ENCODE measurements around the gene FNDC11.
A peak's percentile ranks its signal among the peaks of the same experiment; 100 is the strongest.
"Not testable (repeated sequence)": the region's sequence is repeated elsewhere in the genome, so short reads cannot be mapped to it uniquely, and the experiment has no call there.

FNDC11 gene

DNA sequence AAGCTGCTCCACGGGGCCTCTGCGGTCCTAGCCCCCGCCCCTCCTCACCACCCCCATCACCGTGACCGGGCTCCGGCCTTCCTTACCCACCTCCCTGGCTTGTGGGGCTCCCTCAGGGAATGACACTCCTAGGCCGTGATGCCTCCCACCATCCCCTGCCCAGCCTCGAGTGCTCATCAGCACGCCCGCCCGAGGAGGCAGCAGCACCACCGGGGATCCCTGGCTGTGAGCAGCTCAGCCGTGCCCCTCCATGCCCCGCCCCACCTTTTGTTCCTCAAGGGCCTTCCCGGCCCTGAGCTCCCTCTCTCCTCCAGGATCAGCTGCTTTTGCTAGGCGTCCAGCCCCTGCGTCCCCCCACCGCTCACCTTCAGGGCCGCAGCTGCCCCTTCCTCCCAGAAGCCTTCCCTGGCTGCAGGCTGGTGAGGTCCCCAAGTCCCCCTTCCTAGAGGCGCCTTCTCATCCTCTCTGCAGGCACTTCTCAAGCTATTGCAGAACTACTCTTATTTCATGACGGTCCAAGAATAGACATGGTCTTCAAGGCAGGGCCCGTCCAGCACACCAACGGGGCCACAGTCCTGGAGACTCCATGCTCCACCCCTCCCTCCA is 3.0 kb downstream of the FNDC11 start:
- no peak for DNase-seq

DNA sequence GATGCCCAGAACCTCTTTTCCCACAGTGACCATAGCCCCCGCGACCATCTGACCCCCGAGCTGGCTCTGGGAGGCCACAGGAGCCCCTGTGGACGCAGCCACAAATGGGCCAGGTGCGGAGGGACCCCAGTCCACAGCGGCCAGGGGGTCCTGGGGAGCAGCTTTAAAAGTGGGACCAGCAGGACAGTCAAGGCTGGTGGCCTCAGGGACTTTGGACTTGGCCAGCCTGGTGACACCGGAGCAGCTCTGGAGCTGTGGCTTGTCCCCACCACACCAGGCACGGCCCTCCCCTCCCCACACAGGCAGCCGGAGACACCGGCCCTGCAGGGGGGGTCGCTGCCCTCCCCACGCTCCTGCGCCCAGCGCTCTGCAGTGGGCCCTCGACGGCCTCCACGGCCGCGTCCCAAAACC is 3.5 kb downstream of the FNDC11 start:
- no peak for DNase-seq

DNA sequence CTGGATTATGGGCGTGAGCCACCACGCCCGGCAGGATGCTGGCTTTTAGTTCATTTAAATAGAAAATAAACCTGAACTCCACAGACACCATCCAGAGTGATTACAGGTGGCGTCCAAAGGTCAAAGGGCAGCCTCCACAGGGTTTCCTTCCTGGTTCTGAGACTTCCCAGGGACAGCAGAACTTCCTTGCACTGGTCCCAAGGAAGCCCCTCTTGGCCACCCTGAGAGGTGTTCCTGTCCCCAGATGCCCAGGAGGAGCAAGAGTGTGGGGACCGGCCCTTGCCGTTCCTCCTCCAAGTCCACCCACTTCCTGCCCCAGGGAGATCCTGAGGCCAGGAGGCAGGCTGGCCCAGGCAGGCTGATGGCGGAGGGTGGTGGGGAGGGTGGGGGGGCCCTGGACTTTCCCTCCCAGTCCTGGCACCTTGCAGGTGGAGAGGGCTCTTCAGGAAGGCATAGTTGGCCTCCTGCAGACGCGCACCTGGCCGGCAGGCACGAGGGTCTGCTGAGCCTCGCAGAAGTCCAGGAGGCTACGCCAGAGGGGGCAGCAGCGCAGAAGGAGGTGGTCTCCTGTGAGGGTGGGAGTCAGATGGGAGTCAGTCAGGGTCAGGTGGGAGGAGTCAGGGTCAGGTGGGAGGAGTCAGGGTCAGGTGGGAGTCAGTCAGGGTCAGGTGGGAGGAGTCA is 5.0 kb downstream of the FNDC11 start:
- DNase-seq, result no peak

DNA sequence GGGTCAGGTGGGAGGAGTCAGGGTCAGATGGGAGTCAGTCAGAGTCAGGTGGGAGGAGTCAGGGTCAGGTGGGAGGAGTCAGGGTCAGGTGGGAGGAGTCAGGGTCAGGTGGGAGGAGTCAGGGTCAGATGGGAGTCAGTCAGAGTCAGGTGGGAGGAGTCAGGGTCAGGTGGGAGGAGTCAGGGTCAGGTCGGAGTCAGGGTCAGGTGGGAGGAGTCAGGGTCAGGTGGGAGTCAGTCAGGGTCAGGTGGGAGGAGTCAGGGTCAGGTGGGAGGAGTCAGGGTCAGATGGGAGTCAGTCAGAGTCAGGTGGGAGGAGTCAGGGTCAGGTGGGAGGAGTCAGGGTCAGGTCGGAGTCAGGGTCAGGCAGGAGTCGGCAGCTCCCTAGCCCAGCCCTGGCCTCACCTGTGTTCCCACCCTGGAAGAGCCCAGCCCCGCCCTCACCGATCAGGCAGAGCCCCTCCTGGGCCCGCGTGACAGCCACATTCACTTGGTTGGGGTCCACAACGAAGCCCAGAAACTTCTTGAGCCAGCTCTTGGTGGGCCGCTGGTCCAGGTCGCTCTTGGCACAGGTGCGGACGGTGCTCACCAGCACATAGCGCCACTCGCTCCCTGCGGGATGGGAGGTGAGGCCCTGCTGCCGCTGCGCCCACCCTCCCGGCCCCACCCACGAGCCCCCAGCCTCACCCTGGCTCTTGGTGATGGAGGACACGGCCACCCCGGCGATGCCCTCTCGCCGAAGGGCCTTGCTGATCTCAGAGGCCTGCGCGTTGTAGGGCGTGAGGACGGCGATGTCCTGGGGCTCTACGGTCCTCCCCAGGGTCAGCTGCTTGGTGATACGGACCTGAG is 5.8 kb downstream of the FNDC11 start:
- not testable (repeated sequence) for DNase-seq

DNA sequence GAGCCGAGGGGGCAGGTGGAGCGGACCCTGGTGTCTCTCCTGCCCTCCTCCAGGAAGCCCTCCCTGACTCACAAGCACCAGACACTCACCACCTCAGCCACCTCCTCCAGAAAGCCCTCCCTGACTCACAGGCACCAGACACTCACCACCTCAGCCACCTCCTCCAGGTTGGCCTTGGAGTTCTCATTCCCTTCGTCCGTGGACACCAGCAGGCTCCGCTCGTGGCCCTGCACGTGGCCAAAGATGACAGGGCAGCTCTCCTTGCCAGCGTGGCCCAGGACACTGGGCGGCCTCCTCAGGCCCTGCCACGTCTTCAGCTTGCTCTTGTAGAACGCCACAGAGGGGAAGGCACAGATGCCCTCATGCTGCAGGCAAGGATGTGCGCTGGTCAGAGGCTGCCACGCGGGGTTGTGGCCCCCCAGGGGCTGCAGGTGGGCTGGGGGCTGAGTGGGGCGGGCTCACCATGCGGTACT is 6.4 kb downstream of the FNDC11 start:
- DNase-seq, result no peak

DNA sequence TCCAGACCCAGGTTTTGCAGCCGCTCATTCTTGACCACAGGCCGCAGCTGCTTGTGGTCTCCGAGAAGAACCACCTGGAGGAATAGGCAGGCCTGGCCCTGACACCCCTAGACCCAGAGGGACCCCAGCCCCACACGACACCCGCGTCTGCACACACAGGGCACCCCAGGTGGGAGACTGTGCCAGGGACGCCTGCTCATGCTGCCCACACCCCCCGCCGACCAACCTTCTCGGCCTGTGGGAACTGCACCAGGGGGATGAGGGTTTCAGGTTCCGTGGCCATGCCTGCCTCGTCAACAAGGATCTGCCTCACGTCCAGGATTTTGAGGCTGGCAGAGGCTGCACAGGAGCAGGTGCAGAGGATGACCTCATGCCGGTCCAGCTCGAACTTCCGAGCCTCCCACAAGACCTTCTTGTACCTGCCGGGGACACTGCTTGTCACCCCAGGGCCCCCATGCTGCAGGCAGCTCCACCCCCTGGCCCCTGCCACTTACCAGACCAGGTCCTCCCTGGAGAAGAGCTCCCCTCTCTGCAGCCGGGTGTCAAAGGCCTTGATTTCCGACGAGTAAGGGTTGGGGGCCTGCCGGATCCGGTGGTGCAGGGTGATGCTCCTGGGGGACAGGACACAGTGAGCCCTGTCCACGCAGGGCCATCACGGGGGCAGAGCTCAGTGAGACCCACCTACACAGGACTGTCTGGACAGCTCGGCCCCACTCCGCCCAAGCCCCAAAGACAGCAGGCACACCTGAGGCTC is 7.1 kb downstream of the FNDC11 start:
- no peak for DNase-seq

DNA sequence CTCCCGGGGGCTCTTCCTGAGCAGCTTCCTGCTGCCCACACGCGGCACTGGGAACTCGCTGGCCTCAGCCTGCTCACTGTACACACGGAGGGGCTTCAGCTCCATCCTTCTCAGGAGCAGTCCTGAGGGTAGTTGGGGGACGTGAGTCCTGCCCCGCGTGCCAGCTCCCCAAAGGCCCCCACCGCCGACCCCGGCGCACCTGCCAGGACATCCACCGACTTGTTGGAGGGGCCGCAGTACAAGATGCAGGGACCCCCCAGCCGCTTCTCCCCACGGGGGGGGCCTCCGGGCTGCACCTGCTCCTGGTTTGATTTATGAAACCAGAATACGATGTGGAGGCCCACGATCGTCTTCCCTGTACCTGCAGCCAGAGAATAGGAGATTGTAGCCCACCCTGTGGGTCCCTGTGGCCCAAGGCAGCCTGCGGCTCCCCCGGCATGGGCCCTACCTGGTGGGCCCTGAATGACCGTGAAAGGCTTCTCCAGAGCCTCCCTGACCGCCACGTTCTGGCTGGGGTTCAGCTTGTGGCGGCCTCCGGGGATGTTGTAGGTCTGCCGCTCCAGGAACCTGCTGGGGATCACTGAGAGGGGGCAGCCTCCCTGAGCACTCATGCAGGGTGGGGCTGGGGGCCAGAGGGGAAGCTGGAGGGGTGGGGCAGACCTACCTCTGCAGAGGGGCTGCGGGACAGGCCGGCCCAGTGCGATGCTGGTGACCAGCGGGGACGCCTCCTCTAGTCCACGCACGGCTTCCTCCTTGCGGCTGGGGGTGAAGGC is 7.9 kb downstream of the FNDC11 start:
- no peak for DNase-seq

DNA sequence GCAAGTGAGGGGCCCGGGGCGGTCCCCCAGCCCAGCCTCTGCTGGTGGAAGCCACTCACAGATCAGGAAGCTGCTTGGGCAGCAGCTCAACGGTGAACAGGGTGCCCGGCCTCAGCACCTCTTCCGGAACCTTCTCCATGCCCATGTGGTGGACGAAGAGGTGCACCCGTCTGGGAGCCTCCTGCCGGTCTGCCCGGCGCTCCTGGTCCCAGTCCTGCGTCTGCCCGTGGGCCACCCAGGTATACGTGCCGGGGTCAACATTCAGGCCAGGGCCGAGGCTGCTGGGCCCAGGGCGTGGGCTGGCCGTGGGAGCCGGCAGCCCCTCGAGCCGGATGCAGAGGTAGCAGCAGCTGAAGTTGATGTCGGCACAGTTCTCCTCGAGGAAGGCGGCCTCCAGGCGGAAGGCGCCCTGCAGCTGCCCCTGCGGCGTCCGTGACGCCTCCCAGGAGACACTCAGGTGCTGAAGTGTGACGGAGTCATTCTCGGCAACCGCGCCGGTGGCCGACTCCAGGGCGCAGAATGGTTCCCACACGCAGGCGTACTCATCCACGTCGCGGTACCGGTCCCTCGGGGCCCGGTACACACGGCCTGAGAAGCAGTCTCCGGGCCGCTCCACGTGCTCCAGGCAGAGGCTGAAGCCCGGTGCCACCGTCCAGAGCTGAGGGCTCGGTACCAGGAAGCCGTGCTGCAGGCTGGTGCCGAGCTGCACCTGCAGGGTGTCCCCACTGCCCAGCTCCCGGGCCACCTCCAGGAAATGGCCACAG is 8.7 kb downstream of the FNDC11 start:
- DNase-seq, result no peak

DNA sequence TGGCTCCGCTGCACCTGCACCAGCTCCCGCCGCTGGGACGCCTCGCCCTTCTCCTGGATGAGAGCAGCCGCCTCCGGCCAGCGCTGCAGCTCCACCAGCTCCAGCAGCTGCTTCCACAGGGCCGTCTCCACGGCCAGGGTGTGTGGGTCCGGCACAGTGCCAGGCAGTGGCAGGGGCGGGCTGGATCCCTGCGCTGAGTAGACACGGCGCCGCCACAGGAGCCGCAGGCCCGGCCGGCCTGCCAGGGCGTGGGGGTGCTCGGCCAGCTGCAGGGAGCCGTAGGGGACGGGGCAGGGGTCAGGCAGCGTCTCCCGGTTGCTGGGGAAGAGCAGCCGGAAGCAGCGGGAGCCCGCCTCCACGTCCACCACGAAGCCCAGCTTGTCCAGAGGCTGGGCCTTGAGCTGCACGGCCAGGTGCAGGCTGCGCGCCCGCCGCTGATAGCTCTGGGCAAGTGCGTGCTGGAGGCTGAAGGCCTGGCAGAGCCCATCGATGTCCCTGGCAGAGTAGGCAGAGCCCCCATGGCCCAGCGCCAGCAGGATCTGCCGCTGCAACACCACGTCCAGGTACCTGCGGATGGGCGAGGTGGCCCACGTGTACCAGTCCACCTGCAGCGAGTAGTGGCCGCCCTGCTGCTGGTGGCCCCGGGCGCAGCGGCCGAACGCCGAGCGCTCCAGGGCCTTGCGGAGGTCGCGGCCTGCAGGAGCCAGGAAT is 9.4 kb downstream of the FNDC11 start:
- DNase-seq, result no peak

DNA sequence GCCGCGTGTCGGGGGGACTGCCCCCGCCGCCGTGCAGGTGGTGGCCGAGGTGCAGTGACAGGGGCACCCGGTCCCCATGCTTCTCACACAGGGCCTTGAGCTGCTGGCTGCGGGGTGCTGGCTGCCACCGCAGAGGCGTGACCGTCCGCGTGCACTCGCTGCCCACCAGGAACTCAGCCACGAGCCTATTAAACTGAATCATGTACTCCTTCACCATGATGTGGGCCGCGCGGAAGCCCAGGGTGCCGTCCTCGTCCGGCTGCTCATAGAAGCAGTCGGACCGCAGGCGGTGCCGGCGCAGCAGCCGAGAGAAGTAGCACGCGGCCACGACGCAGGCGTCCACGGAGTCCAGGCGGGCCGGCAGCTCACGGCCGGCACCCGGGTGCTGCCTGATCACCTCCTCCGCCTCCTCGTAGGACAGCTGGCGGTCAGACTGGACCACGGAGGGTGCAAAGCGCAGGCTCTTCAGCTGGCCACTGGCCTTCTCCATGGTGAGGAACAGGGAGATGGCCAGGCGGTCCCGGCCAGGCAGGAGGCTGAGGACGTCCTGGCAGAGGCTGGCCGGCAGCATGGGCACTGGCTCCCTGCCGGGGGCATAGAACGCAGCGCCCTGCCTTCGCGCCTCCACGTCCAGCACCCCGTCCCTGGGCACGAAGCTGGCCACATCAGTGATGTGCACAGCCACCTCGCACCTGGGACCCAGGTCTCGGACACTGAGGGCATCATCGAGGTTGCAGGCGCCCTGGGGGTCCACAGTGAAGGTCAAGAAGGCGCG is 10.3 kb downstream of the FNDC11 start:
- DNase-seq, result no peak

DNA sequence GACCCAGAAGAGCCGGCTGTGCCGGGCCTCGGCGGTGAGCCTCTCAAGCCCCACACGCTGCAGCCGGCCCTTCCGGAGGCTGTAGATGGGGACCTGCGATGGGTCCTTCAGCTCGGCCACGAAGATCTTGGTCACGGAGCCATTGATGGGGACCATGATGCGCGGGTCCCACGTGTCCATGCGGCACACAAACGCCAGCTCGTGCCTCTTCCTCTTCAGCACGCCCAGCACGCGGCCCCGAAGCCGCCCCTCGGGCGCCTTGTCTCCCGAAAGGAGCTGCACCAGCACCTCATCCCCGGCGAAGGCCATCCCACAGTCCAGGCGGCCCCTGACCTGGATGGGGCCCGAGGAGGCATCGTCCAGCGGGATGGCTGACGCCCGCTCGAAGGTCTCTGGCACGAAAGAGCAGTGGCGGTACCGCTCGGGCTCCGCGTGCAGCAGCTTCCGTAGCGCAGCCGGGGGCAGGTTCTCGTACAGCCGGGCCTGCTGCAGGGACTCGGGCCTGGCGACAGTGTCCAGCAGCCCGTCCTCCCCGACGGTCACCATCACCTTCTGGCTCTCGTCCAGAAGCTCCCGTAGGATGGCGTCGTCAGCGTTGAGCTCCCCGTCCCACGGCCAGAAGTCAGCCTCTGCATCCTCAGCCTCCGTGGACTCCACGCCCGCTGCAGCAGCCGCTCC is 11.2 kb downstream of the FNDC11 start:
- DNase-seq, result no peak

DNA sequence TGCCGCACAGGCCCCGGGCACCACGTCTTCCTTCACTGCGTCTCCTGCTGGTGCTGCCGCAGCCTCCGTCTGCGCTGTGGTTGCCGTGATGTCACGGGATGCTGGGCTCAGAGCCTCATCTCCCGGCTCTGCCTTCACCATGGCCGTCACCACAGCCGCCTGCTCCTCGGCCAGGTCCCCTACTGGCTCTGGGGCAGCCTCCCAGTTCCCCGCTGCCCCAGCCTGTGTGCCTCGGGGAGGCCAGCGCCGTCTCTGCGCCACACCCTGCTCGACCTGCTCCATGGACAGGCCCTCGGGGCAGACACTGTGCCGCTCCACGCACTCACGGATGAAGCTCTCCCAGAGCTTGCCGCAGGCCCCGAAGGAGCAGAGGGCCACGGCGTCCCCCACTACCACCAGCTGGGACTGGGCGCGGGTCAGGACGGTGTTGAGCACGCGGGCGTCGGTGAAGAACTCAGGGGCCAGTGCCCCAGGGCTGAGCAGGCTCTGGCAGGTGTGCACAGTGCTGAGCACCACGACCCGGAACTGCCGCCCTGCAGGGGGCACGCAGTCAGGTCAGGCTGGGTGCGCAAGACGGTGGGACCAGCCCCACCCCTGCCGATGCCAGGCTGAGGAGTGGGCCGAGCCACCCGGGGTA is 11.9 kb downstream of the FNDC11 start:
- no peak for DNase-seq

DNA sequence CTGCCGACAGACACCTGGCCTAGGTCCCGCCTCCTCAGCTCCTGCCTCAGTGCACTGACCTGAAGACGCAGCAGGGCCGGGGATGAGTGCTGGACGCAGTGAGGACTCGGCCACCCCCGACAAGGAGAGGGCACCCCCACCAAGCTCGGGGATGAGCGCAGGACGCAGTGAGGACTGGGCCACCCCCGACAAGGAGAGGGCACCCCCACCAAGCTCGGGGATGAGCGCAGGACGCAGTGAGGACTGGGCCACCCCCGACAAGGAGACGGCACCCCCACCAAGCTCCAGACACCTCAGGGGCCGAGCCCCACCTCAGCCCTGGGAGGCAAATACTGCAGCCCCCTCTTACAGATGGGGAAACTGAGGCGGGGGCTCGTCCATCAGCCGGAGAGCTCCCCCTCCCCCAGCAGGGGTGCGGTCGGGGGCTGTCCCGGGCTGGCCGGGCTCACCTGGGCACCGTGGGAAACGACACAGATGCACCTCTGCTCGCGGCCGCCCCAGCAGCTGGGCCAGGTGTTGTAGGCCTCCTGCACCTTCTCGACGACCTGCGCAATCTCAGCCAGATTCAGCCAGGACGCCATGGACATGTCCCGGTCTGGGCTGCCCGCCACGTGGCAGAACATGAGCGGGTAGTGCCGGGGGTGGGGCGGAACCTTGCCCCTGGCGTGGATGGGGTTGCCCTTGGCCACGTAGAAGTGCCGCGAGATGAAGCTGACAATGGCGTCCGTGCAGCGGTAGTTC is 12.6 kb downstream of the FNDC11 start:
- DNase-seq, result no peak

DNA sequence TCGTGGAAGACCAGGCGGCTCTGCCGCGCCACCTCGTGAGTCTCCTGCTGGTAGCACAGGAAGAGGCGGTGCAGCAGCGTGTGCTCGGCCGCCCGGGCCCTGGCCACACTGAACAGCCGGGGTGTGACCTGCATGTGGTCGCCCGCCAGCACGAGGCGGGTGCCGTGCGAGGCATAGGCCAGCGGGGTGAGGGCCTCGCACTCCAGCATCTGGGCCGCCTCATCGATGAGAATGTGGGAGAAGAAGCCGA is 13.1 kb downstream of the FNDC11 start:
- no peak for DNase-seq

DNA sequence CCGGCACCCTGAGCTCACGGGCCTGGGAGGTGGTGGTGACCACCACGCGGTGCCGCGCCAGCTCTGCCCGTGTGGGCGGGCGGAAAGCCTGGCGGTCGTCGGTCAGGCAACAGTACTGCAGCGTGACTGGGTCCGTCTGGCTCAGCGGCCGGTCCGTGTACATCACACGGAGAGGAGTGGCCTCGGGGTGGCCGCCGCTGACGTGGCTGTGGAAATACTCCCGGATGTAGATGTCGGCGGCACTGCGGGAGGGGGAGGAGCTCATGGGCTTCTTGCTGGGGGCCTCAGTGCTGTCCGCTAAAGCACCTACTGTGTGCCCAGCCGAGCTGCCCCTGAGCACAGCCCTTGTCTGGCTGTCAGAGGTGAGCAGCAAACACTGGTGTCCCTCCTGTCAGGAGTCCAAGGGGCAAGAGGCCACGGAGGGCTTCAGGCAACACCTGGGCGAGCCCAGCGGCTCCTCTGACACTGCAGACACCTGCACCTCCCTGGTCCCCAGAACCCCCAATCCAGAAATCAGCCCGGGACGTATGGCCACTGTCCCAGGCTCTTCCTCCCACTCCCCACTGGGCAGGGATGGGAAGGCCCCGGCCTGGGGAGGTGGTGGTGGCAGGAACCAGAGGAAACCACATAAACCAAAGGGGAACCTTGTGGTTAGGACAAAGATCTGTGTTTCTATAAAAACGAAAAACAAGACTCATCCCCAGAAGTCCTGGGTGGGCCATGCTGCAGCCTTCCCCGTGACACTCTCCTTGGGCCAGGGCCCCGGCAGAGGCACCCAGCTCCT is 13.6 kb downstream of the FNDC11 start:
- peak; percentile 86 for DNase-seq

DNA sequence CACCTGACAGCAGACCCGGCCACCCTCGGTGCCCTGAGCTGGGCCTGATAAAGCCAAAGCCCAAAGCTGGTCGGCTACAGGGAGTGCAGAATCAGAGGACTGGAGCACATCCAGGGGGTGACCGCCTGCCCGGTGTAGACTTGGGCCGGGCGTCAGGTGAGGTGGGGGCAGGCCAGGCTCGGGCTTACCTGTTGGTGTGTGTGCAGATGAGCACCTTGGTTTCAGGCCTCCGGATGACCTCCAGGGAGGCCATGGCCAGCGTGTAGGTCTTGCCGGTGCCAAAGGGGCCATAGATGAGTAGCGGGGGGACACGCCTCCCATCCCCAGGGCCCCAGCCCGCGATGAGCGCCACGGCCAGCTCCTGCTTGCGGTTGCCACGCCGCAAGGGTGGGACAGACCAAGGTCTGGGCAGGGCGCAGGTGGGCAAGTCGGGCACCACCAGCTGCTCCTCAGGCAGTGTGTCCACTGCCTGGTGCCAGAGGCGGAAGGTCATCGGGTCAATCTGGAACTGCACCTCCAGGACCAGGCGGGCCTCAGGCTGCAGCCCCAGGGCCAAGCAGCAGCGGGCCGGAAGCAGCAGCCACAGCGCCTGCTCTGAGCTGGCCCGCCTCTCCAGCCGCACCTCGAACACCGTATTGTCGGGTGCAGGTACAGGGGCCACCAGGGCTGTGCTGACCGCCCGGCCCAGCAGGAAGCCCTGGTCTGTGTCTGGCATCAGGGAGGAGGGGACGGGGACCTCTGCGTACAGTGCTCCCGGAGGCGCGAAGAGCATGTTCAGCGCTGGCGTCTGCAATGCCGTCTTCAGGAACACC is 14.4 kb downstream of the FNDC11 start:
- no peak for DNase-seq

Measured in OCI-M1 (cell line).